ENCODE data around the gene ADI1. TPM values are rescaled to one million over a fixed set of nuclear protein-coding genes. Genes with fewer than 3 reads are reported as not detected.
A peak's percentile ranks its signal among the peaks of the same experiment; 100 is the strongest.
"Not testable (repeated sequence)": the region's sequence is repeated elsewhere in the genome, so short reads cannot be mapped to it uniquely, and the experiment has no call there.

The ADI1 gene
- total RNA-seq, 2 donors from 2014 or later: 130 to 184 TPM

- Histone ChIP-seq H3K4me3 (no peak overlapping the region), H3K4me1 (peaks cover 0 to 49% of the 10 kb centered on the region in 2 donors), H3K36me3 (peaks cover 31% of the 10 kb centered on the region), H3K27ac (peak overlapping the region in 1 of 2 donors; percentile 73), H3K27me3 (no peaks in the 10 kb centered on the region), H3K9me3 (no peaks in the 10 kb centered on the region)
- no peak for TF ChIP-seq CTCF (IDR thresholded peaks at IDR 0.05)
- peak; percentile 36 for DNase-seq (ENCODE audit: low spot score)
Observed at GRCh38 chr2:3457524-3458395, 61.6 kb downstream of the ADI1 start.

DNA sequence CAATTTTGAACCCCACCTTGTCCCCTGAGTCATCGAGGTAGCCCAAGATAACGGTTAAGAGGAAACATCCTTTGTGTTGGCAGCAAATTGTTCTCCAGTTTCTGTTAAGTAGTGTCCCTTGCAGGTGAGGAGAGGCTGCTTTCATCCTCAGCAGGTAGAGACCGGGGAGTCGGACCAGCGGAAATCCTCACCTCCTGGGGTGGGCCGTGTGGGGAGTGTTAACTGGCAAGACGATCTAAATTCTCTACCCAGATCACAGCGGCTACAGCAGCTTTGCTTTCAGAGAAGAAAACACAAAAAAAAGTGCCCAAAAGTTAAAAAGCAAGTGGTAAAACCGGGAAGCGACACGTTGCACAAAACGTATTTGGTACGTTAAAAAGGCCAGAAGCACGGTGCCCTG lies 63.2 kb downstream of the ADI1 start:
- Histone ChIP-seq H3K27ac (no peak overlapping the region), H3K36me3 (peaks cover 31% of the 10 kb centered on the region), H3K27me3 (no peaks in the 10 kb centered on the region), H3K4me1 (peaks cover 0 to 39% of the 10 kb centered on the region in 2 donors), H3K4me3 (no peak overlapping the region), H3K9me3 (no peaks in the 10 kb centered on the region)
- no peak for TF ChIP-seq CTCF (IDR thresholded peaks at IDR 0.05)
- peak; percentile 34 for DNase-seq (ENCODE audit: low spot score)

GRCh38 chr2:3454802-3455201 lies 64.5 kb downstream of the ADI1 start:
- peaks cover 31% of the 10 kb centered on the region for H3K36me3 ChIP-seq
- H3K4me1 ChIP-seq: peaks cover 0 to 34% of the 10 kb centered on the region in 2 donors
- H3K4me3 ChIP-seq: no peak overlapping the region
- DNase-seq (ENCODE audit: low spot score): peak; percentile 55
- TF ChIP-seq CTCF (IDR thresholded peaks at IDR 0.05): no peak
- no peaks in the 10 kb centered on the region for H3K9me3 ChIP-seq
- no peaks in the 10 kb centered on the region for H3K27me3 ChIP-seq
- H3K27ac ChIP-seq: no peak overlapping the region

- Histone ChIP-seq H3K4me1 (peaks cover 0 to 27% of the 10 kb centered on the region in 2 donors), H3K36me3 (peaks cover 31% of the 10 kb centered on the region), H3K27ac (peak overlapping the region in 1 of 2 donors; percentile 8)
- not testable (repeated sequence) for H3K27me3 ChIP-seq; DNase-seq (ENCODE audit: low spot score); H3K4me3 ChIP-seq; H3K9me3 ChIP-seq
Observed at GRCh38 chr2:3454005-3454404, 65.3 kb downstream of the ADI1 start.

- H3K27me3 ChIP-seq: no peaks in the 10 kb centered on the region
- no peak for TF ChIP-seq CTCF (IDR thresholded peaks at IDR 0.05)
- H3K4me3 ChIP-seq: no peak overlapping the region
- H3K36me3 ChIP-seq: peaks cover 29% of the 10 kb centered on the region
- DNase-seq (ENCODE audit: low spot score): peak; percentile 57
- H3K27ac ChIP-seq: peak overlapping the region; percentile 6 to 8
- H3K4me1 ChIP-seq: peaks cover 0 to 22% of the 10 kb centered on the region in 2 donors
- H3K9me3 ChIP-seq: no peaks in the 10 kb centered on the region
Observed at GRCh38 chr2:3453190-3453999, 65.9 kb downstream of the ADI1 start.
